ENCODE results near the gene NMB. TPM values are rescaled to one million over a fixed set of nuclear protein-coding genes. Genes with fewer than 3 reads are reported as not detected.

Gene NMB
- total RNA-seq, 1 donor from 2014 or later: 14.3 TPM

DNA sequence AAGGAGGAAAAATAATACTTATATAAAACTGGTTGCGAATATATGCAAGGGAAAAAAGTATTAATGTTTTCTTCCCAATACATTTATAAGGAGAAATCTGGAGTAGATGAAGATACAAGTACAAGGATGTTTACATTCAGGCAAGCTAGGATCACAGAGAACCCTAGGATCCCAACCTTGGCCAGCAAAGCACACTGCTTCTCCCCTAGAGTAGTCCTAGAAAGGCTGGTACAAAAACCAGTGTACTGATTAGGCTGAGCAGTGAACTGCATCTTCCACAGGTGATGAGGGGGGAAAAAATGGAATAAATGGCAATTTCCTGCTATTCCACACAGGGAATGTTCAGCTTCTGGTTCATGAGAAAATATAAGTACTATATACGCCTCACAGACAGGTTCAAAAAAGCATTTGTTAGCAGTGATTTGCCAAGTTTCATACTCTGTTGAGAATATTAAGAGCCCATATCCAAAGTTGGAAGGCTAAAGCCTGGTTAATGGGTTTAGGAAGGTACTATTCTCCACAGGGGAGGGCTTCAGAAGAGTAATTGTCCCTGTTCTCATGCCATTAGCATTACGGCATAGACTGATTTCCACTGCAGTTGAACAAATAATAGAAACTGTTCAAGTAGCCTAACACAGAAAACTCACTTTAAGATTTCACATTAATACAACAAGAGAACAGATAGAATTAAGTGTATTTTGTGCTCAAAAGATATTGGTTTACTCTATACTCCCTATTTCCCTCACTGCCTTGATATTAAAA is 10.4 kb upstream of the NMB start:
- H3K9me3 Mint-ChIP-seq (ENCODE audit: unreplicated experiment): no peaks in the 10 kb centered on the region
- peaks cover 14% of the 10 kb centered on the region for H3K36me3 Mint-ChIP-seq (ENCODE audit: low read depth, unreplicated experiment)

DNA sequence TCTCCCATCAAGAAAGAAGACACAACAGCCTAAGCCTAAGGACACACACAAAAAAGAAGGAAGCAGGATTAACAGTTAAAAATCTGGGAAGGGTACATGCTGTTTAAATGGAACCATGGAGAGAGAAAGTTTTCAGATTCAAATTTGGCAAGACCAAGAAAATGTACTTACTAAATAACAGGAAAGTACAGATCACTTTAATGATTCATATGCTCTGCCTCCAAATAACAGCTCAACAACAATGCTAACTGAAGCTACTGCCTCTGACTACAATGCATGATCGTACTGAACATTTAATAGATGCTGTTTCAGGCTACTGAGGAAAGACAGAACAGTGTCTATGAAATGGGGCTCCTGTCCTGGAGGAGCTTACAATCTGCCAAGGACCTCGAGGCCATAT is 8.4 kb upstream of the NMB start:
- Mint-ChIP-seq H3K4me1 (ENCODE audit: unreplicated experiment) (peaks cover 3% of the 10 kb centered on the region), H3K9me3 (ENCODE audit: unreplicated experiment) (no peaks in the 10 kb centered on the region), H3K27me3 (ENCODE audit: unreplicated experiment) (peaks cover 2% of the 10 kb centered on the region), H3K27ac (ENCODE audit: unreplicated experiment) (no peak overlapping the region), H3K4me3 (ENCODE audit: unreplicated experiment) (no peak overlapping the region), H3K36me3 (ENCODE audit: low read depth, unreplicated experiment) (peaks cover 8% of the 10 kb centered on the region)
- DNase-seq (ENCODE audit: low spot score): no peak
- TF ChIP-seq, protein P1, sequence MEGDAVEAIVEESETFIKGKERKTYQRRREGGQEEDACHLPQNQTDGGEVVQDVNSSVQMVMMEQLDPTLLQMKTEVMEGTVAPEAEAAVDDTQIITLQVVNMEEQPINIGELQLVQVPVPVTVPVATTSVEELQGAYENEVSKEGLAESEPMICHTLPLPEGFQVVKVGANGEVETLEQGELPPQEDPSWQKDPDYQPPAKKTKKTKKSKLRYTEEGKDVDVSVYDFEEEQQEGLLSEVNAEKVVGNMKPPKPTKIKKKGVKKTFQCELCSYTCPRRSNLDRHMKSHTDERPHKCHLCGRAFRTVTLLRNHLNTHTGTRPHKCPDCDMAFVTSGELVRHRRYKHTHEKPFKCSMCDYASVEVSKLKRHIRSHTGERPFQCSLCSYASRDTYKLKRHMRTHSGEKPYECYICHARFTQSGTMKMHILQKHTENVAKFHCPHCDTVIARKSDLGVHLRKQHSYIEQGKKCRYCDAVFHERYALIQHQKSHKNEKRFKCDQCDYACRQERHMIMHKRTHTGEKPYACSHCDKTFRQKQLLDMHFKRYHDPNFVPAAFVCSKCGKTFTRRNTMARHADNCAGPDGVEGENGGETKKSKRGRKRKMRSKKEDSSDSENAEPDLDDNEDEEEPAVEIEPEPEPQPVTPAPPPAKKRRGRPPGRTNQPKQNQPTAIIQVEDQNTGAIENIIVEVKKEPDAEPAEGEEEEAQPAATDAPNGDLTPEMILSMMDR (IDR thresholded peaks at IDR 0.05; ENCODE audit: unreplicated experiment): no peak

More for the DNA sequence above, 10.4 kb upstream of the NMB start:
- peaks cover 2% of the 10 kb centered on the region for H3K27me3 Mint-ChIP-seq (ENCODE audit: unreplicated experiment)
- no peak overlapping the region for H3K27ac Mint-ChIP-seq (ENCODE audit: unreplicated experiment)
- DNase-seq (ENCODE audit: low spot score): no peak
- TF ChIP-seq, protein P1 (IDR thresholded peaks at IDR 0.05; ENCODE audit: unreplicated experiment): no peak
- peaks cover 3% of the 10 kb centered on the region for H3K4me1 Mint-ChIP-seq (ENCODE audit: unreplicated experiment)
- H3K4me3 Mint-ChIP-seq (ENCODE audit: unreplicated experiment): no peak overlapping the region

DNA sequence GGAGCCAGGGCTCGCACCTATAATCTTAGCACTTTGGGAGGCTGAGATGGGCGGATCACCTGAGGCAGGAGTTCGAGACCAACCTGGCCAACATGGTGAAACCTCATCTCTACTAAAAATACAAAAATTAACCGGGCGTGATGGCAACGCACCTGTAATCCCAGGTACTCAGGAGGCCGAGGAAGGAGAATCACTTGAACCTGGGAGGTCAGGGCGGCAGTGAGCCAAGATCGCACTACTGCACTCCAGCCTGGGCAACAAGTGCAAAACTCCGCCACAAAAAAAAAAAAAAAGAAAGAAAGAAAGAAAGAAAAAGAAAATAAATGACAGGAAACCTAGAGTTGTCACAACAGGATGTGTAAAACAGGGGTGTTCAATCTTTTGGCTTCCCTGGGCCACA is 3.0 kb upstream of the NMB start:
- Mint-ChIP-seq H3K4me3 (ENCODE audit: unreplicated experiment) (no peak overlapping the region), H3K27ac (ENCODE audit: unreplicated experiment) (no peak overlapping the region), H3K36me3 (ENCODE audit: low read depth, unreplicated experiment) (peaks cover 11% of the 10 kb centered on the region), H3K9me3 (ENCODE audit: unreplicated experiment) (no peaks in the 10 kb centered on the region), H3K4me1 (ENCODE audit: unreplicated experiment) (peaks cover 10% of the 10 kb centered on the region), H3K27me3 (ENCODE audit: unreplicated experiment) (peaks cover 13% of the 10 kb centered on the region)
- no peak for DNase-seq (ENCODE audit: low spot score)
- TF ChIP-seq, protein P1 (IDR thresholded peaks at IDR 0.05; ENCODE audit: unreplicated experiment): no peak

DNA sequence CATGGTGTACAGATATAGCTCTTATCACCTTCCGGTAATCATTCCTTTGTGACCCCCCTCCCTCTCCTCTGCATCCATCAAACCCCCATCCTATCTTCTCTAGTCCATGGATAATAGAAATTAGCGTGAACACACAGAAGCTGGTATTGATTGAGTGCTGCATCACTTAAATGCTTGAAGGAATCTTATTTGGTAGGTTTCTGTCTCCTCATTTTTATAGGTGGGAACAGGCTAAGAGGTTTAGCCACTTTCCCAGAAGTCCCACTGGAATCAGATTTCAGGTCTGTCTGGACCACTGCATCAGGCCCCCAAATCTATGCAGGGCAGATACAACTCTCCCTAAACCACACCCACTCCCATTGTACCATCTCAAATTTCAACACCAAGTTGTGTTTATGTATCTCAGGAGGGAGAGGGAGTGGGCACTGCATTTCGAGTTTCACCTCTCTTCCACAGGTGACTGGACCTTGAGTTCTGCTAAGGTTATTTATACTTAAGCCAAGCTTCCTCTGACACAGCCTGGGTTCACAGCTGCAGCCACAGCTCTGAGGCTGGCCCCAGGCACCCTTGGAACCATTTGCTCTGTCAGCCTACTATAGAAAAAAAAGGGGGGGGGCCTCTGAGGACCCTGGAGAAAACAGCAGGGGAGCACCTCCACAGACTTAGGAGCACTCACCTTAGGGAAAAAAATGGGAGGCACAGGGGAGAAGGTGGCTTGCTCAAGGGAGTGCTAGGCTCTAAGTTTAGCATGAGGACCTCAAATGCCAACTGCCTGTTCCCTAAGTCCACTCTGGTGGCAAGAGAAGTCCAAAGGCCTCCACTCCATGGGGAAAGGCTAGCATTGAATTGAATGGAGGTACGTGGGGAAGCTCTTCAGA is 2.1 kb upstream of the NMB start:
- Mint-ChIP-seq H3K4me1 (ENCODE audit: unreplicated experiment) (peaks cover 13% of the 10 kb centered on the region), H3K36me3 (ENCODE audit: low read depth, unreplicated experiment) (peaks cover 11% of the 10 kb centered on the region), H3K9me3 (ENCODE audit: unreplicated experiment) (no peaks in the 10 kb centered on the region), H3K4me3 (ENCODE audit: unreplicated experiment) (no peak overlapping the region), H3K27me3 (ENCODE audit: unreplicated experiment) (peaks cover 20% of the 10 kb centered on the region), H3K27ac (ENCODE audit: unreplicated experiment) (no peak overlapping the region)
- TF ChIP-seq, protein P1 (IDR thresholded peaks at IDR 0.05; ENCODE audit: unreplicated experiment): no peak
- DNase-seq (ENCODE audit: low spot score): no peak

Data from endothelial cell (in vitro differentiated cells).